GM06990 (cell line): Measurements from ENCODE around the gene KLK10.

Experiments used
- DNase-seq: peaks from one replicate; pipeline ENCODE4 v3.0.0-alpha.2; 2011; ENCODE audit not compliant: insufficient read length; ENCODE audit errors: extremely low read depth
- H3K27me3 ChIP-seq: replicated peaks from 2 replicates; pipeline ENCODE4 v1.6.0; 2011; ENCODE audit warnings: low read length; ENCODE audit not compliant: control insufficient read depth, insufficient read depth
- H3K36me3 ChIP-seq: 2 replicates; pipeline ENCODE4 v1.5.1; 2011; ENCODE audit warnings: low read length; ENCODE audit not compliant: control insufficient read depth, insufficient read depth
- H3K4me3 ChIP-seq: replicated peaks from 2 replicates; pipeline ENCODE4 v1.5.1; 2011; ENCODE audit warnings: low read depth, mild to moderate bottlenecking, control low read depth, low read length
- TF ChIP-seq, protein P1 (sequence below): IDR thresholded peaks from 2 replicates; pipeline ENCODE4 v1.5.1; 2011; ENCODE audit warnings: low read length, control low read depth, mild to moderate bottlenecking, inconsistent platforms; ENCODE audit not compliant: insufficient read depth, poor library complexity, severe bottlenecking

The KLK10 gene

DNA sequence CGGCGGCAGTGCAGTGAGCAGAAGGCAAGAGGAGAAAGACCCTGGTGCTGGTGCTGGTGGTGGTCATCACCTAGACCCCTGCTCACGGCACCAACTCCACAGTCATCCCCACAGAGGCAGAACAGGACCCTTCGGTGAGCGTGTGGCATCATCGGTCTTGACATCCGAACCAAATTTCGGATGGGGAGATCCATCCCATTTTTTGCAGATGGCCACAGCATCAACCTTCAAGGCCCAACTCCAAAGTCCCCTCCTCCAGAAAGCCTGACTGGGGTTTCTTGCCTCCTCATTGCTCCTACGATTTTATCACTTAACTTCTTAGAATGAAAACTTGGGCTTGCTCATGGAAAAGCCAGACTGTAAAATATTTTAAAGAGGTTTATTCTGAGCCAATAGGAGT lies 24.0 kb upstream of the KLK10 start:
- DNase-seq, result no peak
- H3K4me3 ChIP-seq, result no peak overlapping the region
- TF ChIP-seq, protein P1, sequence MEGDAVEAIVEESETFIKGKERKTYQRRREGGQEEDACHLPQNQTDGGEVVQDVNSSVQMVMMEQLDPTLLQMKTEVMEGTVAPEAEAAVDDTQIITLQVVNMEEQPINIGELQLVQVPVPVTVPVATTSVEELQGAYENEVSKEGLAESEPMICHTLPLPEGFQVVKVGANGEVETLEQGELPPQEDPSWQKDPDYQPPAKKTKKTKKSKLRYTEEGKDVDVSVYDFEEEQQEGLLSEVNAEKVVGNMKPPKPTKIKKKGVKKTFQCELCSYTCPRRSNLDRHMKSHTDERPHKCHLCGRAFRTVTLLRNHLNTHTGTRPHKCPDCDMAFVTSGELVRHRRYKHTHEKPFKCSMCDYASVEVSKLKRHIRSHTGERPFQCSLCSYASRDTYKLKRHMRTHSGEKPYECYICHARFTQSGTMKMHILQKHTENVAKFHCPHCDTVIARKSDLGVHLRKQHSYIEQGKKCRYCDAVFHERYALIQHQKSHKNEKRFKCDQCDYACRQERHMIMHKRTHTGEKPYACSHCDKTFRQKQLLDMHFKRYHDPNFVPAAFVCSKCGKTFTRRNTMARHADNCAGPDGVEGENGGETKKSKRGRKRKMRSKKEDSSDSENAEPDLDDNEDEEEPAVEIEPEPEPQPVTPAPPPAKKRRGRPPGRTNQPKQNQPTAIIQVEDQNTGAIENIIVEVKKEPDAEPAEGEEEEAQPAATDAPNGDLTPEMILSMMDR, result no peak
- H3K36me3 ChIP-seq, result no peaks in the 10 kb centered on the region
- no peaks in the 10 kb centered on the region for H3K27me3 ChIP-seq

DNA sequence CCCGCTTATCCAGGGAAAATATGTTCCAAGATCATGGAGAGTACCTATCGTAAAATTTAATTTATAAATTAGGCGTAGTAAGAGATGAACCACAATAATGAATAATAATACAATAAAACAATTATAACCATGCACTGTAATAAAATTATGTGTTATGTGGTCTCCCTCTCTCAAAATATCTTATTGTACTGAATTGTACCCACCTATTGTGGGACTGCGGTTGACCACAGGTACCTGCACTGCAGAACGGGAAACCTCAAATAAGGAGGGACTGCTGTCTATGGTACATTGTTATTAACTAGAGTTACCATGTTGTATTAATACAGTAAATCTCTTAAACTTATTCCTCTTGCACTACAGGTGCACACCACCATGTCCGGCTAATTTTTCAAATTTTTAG lies 20.6 kb upstream of the KLK10 start:
- Histone ChIP-seq H3K27me3 (no peaks in the 10 kb centered on the region), H3K36me3 (no peaks in the 10 kb centered on the region), H3K4me3 (no peak overlapping the region)
- DNase-seq, result no peak
- TF ChIP-seq, protein P1, result no peak

DNA sequence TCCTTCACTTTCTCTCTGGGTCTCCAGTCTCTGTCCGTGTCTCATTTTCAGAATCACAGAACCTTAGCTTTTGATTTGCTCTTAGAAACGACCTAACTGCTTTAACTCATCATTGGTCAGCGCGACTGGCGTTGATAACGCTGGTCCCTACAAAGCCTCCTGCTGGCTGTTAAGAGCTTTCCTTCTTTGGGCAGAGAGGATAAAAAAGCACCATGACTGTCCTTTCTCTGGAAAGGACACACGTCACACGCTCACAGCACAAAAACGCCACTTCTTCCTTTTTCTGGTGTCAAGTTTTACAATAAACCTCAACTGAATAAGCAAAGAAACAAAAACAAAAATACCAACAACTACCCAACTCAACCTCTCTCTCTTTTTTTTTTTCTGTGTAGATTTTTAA lies 17.0 kb upstream of the KLK10 start:
- no peak overlapping the region for H3K4me3 ChIP-seq
- no peak for DNase-seq
- H3K27me3 ChIP-seq, result 0 out of 2 replicates have a peak, but pooled peaks cover 1% of the 10 kb centered on the region
- TF ChIP-seq, protein P1, result no peak
- H3K36me3 ChIP-seq, result no peaks in the 10 kb centered on the region

- H3K36me3 ChIP-seq, result no peaks in the 10 kb centered on the region
- TF ChIP-seq, protein P1, result no peak
- no peak for DNase-seq
- H3K4me3 ChIP-seq, result no peak within 1 kb of the TSS
- H3K27me3 ChIP-seq, result 0 out of 2 replicates have a peak, but pooled peaks cover 1% of the 10 kb centered on the region
Measured at GRCh38 chr19:51034704-51035103, 15.2 kb upstream of the KLK10 start, which contains the start of gene KLK12. Gene KLK12, minus strand, starts transcription at chr19:51035002. Its CDS starts 381 bp downstream, at chr19:51034621.

GRCh38 chr19:51031880-51032225 lies 12.3 kb upstream of the KLK10 start:
- no peak overlapping the region for H3K4me3 ChIP-seq
- DNase-seq, result no peak
- H3K27me3 ChIP-seq, result peaks cover 1% of the 10 kb centered on the region; the same call in 1 of the 2 replicates
- no peaks in the 10 kb centered on the region for H3K36me3 ChIP-seq
- TF ChIP-seq, protein P1, result no peak
